ENCODE results near the gene GPHN. TPM values are rescaled to one million over a fixed set of nuclear protein-coding genes. Genes with fewer than 3 reads are reported as not detected.

Gene GPHN
- total and polyA plus RNA-seq, 2 of the 8 experiments (the other 6 are each of a cell fraction or from before 2014, with no cell fraction given) = 6.0 to 16.0 TPM

GRCh38 chr14:66476964-66477363, 31.0 kb upstream of the GPHN start:
- H3K9ac ChIP-seq (replicated peaks in 1 of 4; ENCODE audit: extremely low read depth in 1 of 4, low read depth in 3 of 4, low read length in 3 of 4) = no peak overlapping the region
- H2BK5ac ChIP-seq (ENCODE audit: low read depth, low read length) = no peak overlapping the region
- H3K23me2 ChIP-seq (ENCODE audit: low read depth, low read length) = no peaks in the 10 kb centered on the region
- H3K36me3 ChIP-seq (ENCODE audit: control insufficient read depth in 2 of 4, insufficient read depth in 4 of 4, low read length in 3 of 4) = no peaks in the 10 kb centered on the region
- H2BK15ac ChIP-seq (ENCODE audit: low read length) = no peak overlapping the region
- no peaks in the 10 kb centered on the region for H4K20me1 ChIP-seq (replicated peaks in 1 of 2; ENCODE audit: control insufficient read depth in 1 of 2, insufficient read depth in 2 of 2, low read length in 2 of 2)
- H3K14ac ChIP-seq (ENCODE audit: insufficient read length) = no peak overlapping the region
- H3K9me3 ChIP-seq (ENCODE audit: insufficient read depth in 2 of 2, low read depth in 1 of 2, low read length in 1 of 2) = peaks cover under 1% of the 10 kb centered on the region in 2 experiments; a peak in 2 of 4 replicates
- H3K4ac ChIP-seq (replicated peaks; ENCODE audit: insufficient read length, low read depth, low read length) = no peak overlapping the region
- no peak overlapping the region for H2BK120ac ChIP-seq (replicated peaks; ENCODE audit: low read depth, low read length)
- H2BK20ac ChIP-seq (ENCODE audit: low read length) = no peak overlapping the region
- H2AFZ ChIP-seq (ENCODE audit: low read length) = no peak overlapping the region
- H3K18ac ChIP-seq (ENCODE audit: extremely low read depth, low read length) = no peak overlapping the region
- H3K4me2 ChIP-seq (ENCODE audit: insufficient read depth in 1 of 2, low read depth in 2 of 2, low read length in 2 of 2) = no peak overlapping the region
- no peak overlapping the region for H2BK12ac ChIP-seq (ENCODE audit: low read depth, low read length)
- no peak overlapping the region for H3K56ac ChIP-seq (replicated peaks; ENCODE audit: insufficient read length, low read depth, low read length)
- no peaks in the 10 kb centered on the region for H3K79me2 ChIP-seq (ENCODE audit: control insufficient read depth in 1 of 2, insufficient read depth in 2 of 2, low read length in 2 of 2)
- DNase-seq (ENCODE audit: low read depth in 1 of 2, low spot score in 2 of 2) (no peak), FAIRE-seq (no peak)
- H4K8ac ChIP-seq (ENCODE audit: extremely low read depth, insufficient read depth, low read length) = no peak overlapping the region
- H3K4me1 ChIP-seq (replicated peaks in 1 of 4; ENCODE audit: control insufficient read depth in 3 of 4, insufficient read depth in 4 of 4, low read length in 3 of 4) = no peaks in the 10 kb centered on the region
- H3K27me3 ChIP-seq (replicated peaks in 1 of 4; ENCODE audit: control insufficient read depth in 3 of 4, extremely low read depth in 1 of 4, insufficient read depth in 3 of 4, low read length in 3 of 4) = no peaks in the 10 kb centered on the region
- H3K79me1 ChIP-seq (ENCODE audit: low read depth, low read length) = no peaks in the 10 kb centered on the region
- ChIA-PET CTCF (ENCODE audit: partially characterized antibody) (interaction anchor here (0.6 to 1.2 kb wide), 2 partner anchors 28 to 49 kb away, joined by 3 to 4 read pairs; no protein-coding TSS in a partner anchor), POLR2A (ENCODE audit: partially characterized antibody) (no interaction called here)
- H3K23ac ChIP-seq (ENCODE audit: insufficient read length) = no peak overlapping the region
- WGBS, 2 experiments (ENCODE audit: extremely low coverage in 1 of 2, insufficient coverage in 1 of 2, insufficient read length in 1 of 2, insufficient replicate concordance in 2 of 2, low coverage in 1 of 2, low lambda C conversion rate in 2 of 2, missing lambda C conversion rate in 1 of 2) = 95% methylated on average over 1 of the region's 1 CpG; no CpG with 5 or more reads in 1 of the 2 experiments
- no peak overlapping the region for H4K91ac ChIP-seq (replicated peaks; ENCODE audit: insufficient read length, low read length)
- H2AK5ac ChIP-seq (ENCODE audit: low read depth, low read length) = no peak overlapping the region
- H3K4me3 ChIP-seq (ENCODE audit: extremely low read depth in 1 of 4, insufficient read depth in 2 of 4, low read depth in 3 of 4, low read length in 4 of 4) = no peak overlapping the region
- H4K5ac ChIP-seq (ENCODE audit: insufficient read length, low read depth, low read length) = no peak overlapping the region
- no peak overlapping the region for H3K27ac ChIP-seq (ENCODE audit: low read depth, low read length)
- TF ChIP-seq BRCA1 (IDR thresholded peaks at IDR 0.05; ENCODE audit: low read depth, low read length) (no peak), GTF2F1 (IDR thresholded peaks at IDR 0.05; ENCODE audit: borderline replicate concordance, low read depth, low read length) (no peak), POLR2A (IDR thresholded peaks at IDR 0.05; ENCODE audit: control extremely low read depth in 1 of 2, low read depth in 2 of 2, low read length in 2 of 2) (no peak), SIRT6 (IDR thresholded peaks at IDR 0.05; ENCODE audit: low read length) (no peak), ASH2L (IDR thresholded peaks at IDR 0.05; ENCODE audit: low read length) (no peak), NANOG (IDR thresholded peaks at IDR 0.05; ENCODE audit: insufficient read depth, low read depth, low read length, poor library complexity, severe bottlenecking) (no peak), CEBPB (IDR thresholded peaks at IDR 0.05; ENCODE audit: low read depth, low read length) (no peak), HDAC2 (IDR thresholded peaks at IDR 0.05; ENCODE audit: borderline replicate concordance in 1 of 2, low read depth in 2 of 2, low read length in 2 of 2) (no peak), SRF (IDR thresholded peaks at IDR 0.05; ENCODE audit: low read depth, low read length) (no peak), POLR2AphosphoS5 (IDR thresholded peaks at IDR 0.05; ENCODE audit: low read depth, low read length) (no peak), RNF2 (IDR thresholded peaks at IDR 0.05; ENCODE audit: borderline replicate concordance, low read depth, low read length, missing control alignments, poor library complexity, severe bottlenecking) (no peak), ATF2 (IDR thresholded peaks at IDR 0.05; ENCODE audit: low read length) (no peak), EZH2 (IDR thresholded peaks at IDR 0.05; ENCODE audit: low read depth, low read length, severe bottlenecking) (no peak)

Measured in H1 (cell line).